Measurements from ENCODE around the gene LRSAM1.

LRSAM1 gene

GRCh38 chr9:127537792-127538191, 86.5 kb downstream of the LRSAM1 start:
- no peak for DNase-seq

DNA sequence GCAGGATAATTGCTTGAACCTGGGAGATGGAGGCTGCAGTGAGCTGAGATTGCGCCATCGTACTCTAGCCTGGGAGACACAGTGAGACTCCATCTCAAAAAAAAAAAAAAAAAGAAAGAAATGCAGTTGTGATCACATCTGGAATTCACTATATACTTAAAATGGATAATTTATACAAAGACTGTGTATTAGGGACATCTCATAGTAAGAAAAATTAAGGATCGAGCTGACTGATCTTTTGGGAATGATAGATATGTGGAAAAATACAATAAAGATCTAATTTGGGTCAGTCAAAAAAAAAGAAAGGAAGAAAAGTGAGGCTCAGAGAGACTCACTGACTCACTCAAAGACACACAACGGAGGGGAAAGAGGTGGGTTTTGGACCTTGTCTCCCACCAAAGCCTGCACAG, 87.5 kb downstream of the LRSAM1 start:
- DNase-seq: no peak

- DNase-seq: no peak
Observed at GRCh38 chr9:127539259-127539981, 88.1 kb downstream of the LRSAM1 start.

GRCh38 chr9:127539982-127540663, 88.8 kb downstream of the LRSAM1 start:
- DNase-seq: no peak

GRCh38 chr9:127540664-127541041, 89.3 kb downstream of the LRSAM1 start:
- DNase-seq: no peak

- DNase-seq: no peak
Observed at GRCh38 chr9:127541176-127541575, 89.9 kb downstream of the LRSAM1 start.

GRCh38 chr9:127541865-127542264, 90.6 kb downstream of the LRSAM1 start:
- DNase-seq: no peak

GRCh38 chr9:127543221-127543620, 91.9 kb downstream of the LRSAM1 start:
- DNase-seq: no peak

- no peak for DNase-seq
Observed at GRCh38 chr9:127543973-127544533, 92.7 kb downstream of the LRSAM1 start.

DNA sequence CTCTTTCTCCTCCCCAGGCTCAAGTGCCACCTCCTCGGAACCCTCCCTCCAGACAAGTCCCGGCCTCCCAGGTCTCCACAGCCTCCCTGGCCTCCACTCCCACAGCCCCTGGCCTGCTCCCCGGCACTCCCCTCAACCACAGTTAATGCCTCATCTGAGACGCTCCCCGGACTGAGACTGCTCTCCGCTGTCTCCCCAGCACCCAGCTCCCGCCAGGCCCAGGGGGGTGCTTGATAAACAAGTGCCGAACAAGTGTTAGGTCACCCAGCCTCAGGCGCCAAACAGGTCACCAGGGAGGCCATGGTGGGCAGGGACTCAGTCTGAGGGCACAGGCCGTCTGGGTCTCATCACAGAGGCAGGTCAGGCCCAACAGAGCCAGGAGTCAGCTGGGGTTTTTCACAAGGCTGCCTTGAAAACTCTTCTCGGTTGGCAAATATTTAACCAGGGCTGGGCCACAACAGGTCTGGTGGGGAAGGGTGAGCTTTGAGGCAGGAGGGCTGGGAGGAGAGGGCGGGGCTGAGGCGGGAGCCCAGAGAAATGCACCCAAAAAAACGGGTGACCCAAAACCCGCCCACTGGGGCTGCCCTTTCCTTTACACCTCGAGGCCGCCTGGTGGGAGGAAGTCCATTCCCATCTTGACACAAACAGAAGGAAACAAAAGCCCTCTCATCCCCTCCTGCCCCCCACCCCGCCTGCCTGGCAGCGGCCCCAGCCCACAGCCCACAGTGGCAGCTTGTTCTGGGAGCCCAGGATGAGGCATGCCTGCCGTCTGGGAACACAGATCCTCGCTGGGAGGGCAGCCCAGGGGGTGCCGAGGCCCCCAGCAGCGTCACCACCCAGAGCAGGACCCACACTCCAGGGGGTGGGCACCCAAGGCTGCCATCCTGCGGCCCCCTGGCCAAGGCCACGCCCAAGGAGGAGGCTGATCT, 94.2 kb downstream of the LRSAM1 start:
- no peak for DNase-seq

- DNase-seq: no peak
Observed at GRCh38 chr9:127546125-127546832, 95.0 kb downstream of the LRSAM1 start.

- no peak for DNase-seq
Observed at GRCh38 chr9:127548352-127548881, 97.1 kb downstream of the LRSAM1 start.

GRCh38 chr9:127549218-127549617, 97.9 kb downstream of the LRSAM1 start:
- no peak for DNase-seq

GRCh38 chr9:127549751-127550150, 98.4 kb downstream of the LRSAM1 start:
- DNase-seq: no peak

- no peak for DNase-seq
Observed at GRCh38 chr9:127550282-127550681, 99.0 kb downstream of the LRSAM1 start.

- no peak for DNase-seq
Observed at GRCh38 chr9:127550751-127551150, 99.4 kb downstream of the LRSAM1 start.
